HG03280 (cell line): ENCODE measurements around the gene RHOB.
"Not testable (repeated sequence)": the region's sequence is repeated elsewhere in the genome, so short reads cannot be mapped to it uniquely, and the experiment has no call there.

Experiments
- ATAC-seq: cut with Tn5 transposase; IDR thresholded peaks from one replicate; pipeline ENCODE4 v1.9.1; 2021; ENCODE audit warnings: mild to moderate bottlenecking, moderate library complexity; ENCODE audit not compliant: unreplicated experiment

Gene RHOB

GRCh38 chr2:20422402-20423271, 24.2 kb upstream of the RHOB start:
- ATAC-seq: no peak

GRCh38 chr2:20423359-20423758, 23.5 kb upstream of the RHOB start:
- no peak for ATAC-seq

- no peak for ATAC-seq
Measured at GRCh38 chr2:20423847-20424246, 23.0 kb upstream of the RHOB start.

GRCh38 chr2:20424300-20425290, 22.3 kb upstream of the RHOB start:
- peak; percentile 53 for ATAC-seq

- ATAC-seq: no peak
Measured at GRCh38 chr2:20425371-20425881, 21.4 kb upstream of the RHOB start.

- no peak for ATAC-seq
Measured at GRCh38 chr2:20425884-20426283, 21.0 kb upstream of the RHOB start.

GRCh38 chr2:20427931-20428526, 18.8 kb upstream of the RHOB start:
- no peak for ATAC-seq

GRCh38 chr2:20428717-20429490, 18.0 kb upstream of the RHOB start:
- ATAC-seq: no peak

- ATAC-seq: peak; percentile 83
Measured at GRCh38 chr2:20429528-20429927, 17.3 kb upstream of the RHOB start.

GRCh38 chr2:20430035-20430434, 16.8 kb upstream of the RHOB start:
- ATAC-seq: no peak

- ATAC-seq: no peak
Measured at GRCh38 chr2:20430461-20431300, 16.2 kb upstream of the RHOB start.

GRCh38 chr2:20431301-20431698, 15.6 kb upstream of the RHOB start:
- ATAC-seq: no peak

GRCh38 chr2:20431772-20432171, 15.1 kb upstream of the RHOB start:
- ATAC-seq: no peak

GRCh38 chr2:20432714-20433113, 14.2 kb upstream of the RHOB start:
- ATAC-seq: no peak

- ATAC-seq: no peak
Measured at GRCh38 chr2:20433249-20433648, 13.6 kb upstream of the RHOB start.

- no peak for ATAC-seq
Measured at GRCh38 chr2:20433946-20434553, 12.8 kb upstream of the RHOB start.

- ATAC-seq: no peak
Measured at GRCh38 chr2:20434588-20435294, 12.1 kb upstream of the RHOB start.

GRCh38 chr2:20435456-20435855, 11.4 kb upstream of the RHOB start:
- not testable (repeated sequence) for ATAC-seq
